Measurements from ENCODE around the gene ABCC4. TPM values are rescaled to one million over a fixed set of nuclear protein-coding genes. Genes with fewer than 3 reads are reported as not detected.
"Not testable (repeated sequence)": the region's sequence is repeated elsewhere in the genome, so short reads cannot be mapped to it uniquely, and the experiment has no call there.

Gene ABCC4
- total RNA-seq, 2 experiments from 2014 or later = 5.7 to 6.1 TPM

- DNase-seq (no peak), ATAC-seq (no peak)
- ChIA-PET POLR2A (no interaction called here), CTCF (no interaction called here)
- Mint-ChIP-seq H3K36me3 (ENCODE audit: low read depth) (no peaks in the 10 kb centered on the region), H3K27me3 (ENCODE audit: low read depth) (no peaks in the 10 kb centered on the region), H3K27ac (no peak overlapping the region), H3K4me1 (ENCODE audit: low read depth) (no peaks in the 10 kb centered on the region), H3K4me3 (no peak overlapping the region), H3K9me3 (ENCODE audit: insufficient read depth) (no peaks in the 10 kb centered on the region)
Observed at GRCh38 chr13:95220611-95221010, 80.6 kb downstream of the ABCC4 start.

DNA sequence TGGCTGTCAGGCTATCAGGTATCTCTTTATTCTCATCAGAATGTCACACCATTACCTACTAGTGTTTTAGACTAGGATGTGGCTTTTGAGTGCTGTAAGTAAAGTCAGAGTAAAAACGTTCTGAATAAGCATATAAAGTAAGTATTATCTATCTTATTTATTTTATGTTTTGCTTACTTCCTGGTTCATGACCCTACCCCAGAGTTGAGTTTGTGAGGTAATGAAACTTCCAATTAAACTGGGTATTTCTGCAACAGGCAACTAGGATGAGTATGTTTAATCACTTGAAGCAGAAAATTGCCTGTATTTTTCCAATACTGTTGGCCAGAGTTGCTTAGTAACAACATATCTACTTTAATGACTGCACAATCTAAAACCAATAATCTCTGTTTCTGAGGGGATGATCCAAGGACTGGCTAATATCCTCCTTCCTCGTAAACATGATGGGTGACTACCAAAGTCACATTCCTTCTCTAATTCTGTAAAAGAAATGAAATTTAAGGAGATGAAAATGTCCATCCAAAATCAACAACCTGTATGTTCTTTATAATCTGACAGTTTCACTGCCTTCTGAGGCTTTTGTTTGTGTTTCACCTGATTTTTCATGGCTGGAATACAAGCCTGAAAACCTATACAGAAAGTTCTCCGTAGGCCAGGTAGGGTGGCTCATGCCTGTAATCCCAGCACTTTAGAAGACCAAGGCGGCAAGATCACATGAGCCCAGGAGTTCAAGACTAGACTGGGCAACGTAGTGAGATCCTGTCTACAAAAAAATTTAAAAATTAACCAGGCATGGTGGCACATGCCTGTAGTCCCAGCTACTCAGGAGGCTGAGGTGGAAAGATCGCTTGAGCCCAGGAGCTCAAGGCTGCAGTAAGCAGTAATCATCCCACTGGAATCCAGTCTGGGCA, 83.1 kb downstream of the ABCC4 start:
- no peaks in the 10 kb centered on the region for H3K4me1 Mint-ChIP-seq (ENCODE audit: low read depth)
- H3K36me3 Mint-ChIP-seq (ENCODE audit: low read depth) = no peaks in the 10 kb centered on the region
- no peaks in the 10 kb centered on the region for H3K9me3 Mint-ChIP-seq (ENCODE audit: insufficient read depth)
- no peak for ATAC-seq
- no peak for DNase-seq
- CTCF ChIA-PET = no interaction called here
- POLR2A ChIA-PET = no interaction called here
- no peak overlapping the region for H3K4me3 Mint-ChIP-seq
- H3K27me3 Mint-ChIP-seq (ENCODE audit: low read depth) = no peaks in the 10 kb centered on the region
- no peak overlapping the region for H3K27ac Mint-ChIP-seq

GRCh38 chr13:95216182-95216581, 85.1 kb downstream of the ABCC4 start:
- Mint-ChIP-seq H3K36me3 (ENCODE audit: low read depth) (no peaks in the 10 kb centered on the region), H3K27ac (no peak overlapping the region), H3K9me3 (ENCODE audit: insufficient read depth) (no peaks in the 10 kb centered on the region), H3K4me1 (ENCODE audit: low read depth) (no peaks in the 10 kb centered on the region), H3K27me3 (ENCODE audit: low read depth) (no peaks in the 10 kb centered on the region), H3K4me3 (no peak overlapping the region)
- ChIA-PET CTCF (interaction anchor here (1.6 to 2.5 kb wide), 2 partner anchors 24 to 27 kb away, joined by 6 to 9 read pairs; no protein-coding TSS in a partner anchor), POLR2A (no interaction called here)
- no peak for ATAC-seq
- no peak for DNase-seq

GRCh38 chr13:95212983-95213850, 88.0 kb downstream of the ABCC4 start:
- ChIA-PET CTCF (no interaction called here), POLR2A (no interaction called here)
- Mint-ChIP-seq H3K9me3 (ENCODE audit: insufficient read depth) (no peaks in the 10 kb centered on the region), H3K4me1 (ENCODE audit: low read depth) (no peaks in the 10 kb centered on the region), H3K36me3 (ENCODE audit: low read depth) (no peaks in the 10 kb centered on the region), H3K27me3 (ENCODE audit: low read depth) (no peaks in the 10 kb centered on the region), H3K4me3 (no peak overlapping the region), H3K27ac (no peak overlapping the region)
- DNase-seq (no peak), ATAC-seq (no peak)

DNA sequence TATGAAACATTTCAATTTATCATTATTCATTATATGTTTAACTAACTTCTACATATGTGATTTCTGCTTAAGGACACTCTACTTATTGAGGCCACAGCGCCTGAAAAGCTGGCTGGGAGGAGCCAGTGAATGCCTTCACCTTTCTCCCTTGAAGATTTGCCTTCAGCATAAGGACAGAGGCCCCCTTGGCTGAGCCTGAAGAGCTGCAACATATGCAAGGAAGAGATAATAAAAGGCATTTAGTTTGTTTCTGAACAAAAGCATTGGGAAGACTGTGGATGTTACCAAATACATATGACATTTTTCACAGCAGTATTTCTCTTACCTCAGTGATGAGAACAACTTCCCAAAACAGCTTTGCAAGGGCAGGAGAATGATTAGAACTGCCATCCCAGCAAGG, 92.1 kb downstream of the ABCC4 start:
- Mint-ChIP-seq H3K4me1 (ENCODE audit: low read depth) (no peaks in the 10 kb centered on the region), H3K9me3 (ENCODE audit: insufficient read depth) (no peaks in the 10 kb centered on the region), H3K4me3 (no peak overlapping the region), H3K27me3 (ENCODE audit: low read depth) (no peaks in the 10 kb centered on the region), H3K27ac (no peak overlapping the region), H3K36me3 (ENCODE audit: low read depth) (peaks cover 1% of the 10 kb centered on the region)
- POLR2A ChIA-PET = no interaction called here
- CTCF ChIA-PET = interaction anchor here (1.1 to 1.5 kb wide), 5 partner anchors 17 to 534 kb away, joined by 3 to 6 read pairs (median 3); no protein-coding TSS in a partner anchor
- ATAC-seq (no peak), DNase-seq (no peak)

- H3K36me3 Mint-ChIP-seq (ENCODE audit: low read depth) = peaks cover 1% of the 10 kb centered on the region
- H3K4me3 Mint-ChIP-seq = no peak overlapping the region
- ATAC-seq (no peak), DNase-seq (no peak)
- POLR2A ChIA-PET = no interaction called here
- no peaks in the 10 kb centered on the region for H3K4me1 Mint-ChIP-seq (ENCODE audit: low read depth)
- no peak overlapping the region for H3K27ac Mint-ChIP-seq
- no peaks in the 10 kb centered on the region for H3K9me3 Mint-ChIP-seq (ENCODE audit: insufficient read depth)
- no peaks in the 10 kb centered on the region for H3K27me3 Mint-ChIP-seq (ENCODE audit: low read depth)
- CTCF ChIA-PET = interaction anchor here (1.4 kb wide), 1 partner anchor 19 kb away, joined by 3 read pairs; no protein-coding TSS in a partner anchor
Observed at GRCh38 chr13:95207769-95208366, 93.4 kb downstream of the ABCC4 start.

DNA sequence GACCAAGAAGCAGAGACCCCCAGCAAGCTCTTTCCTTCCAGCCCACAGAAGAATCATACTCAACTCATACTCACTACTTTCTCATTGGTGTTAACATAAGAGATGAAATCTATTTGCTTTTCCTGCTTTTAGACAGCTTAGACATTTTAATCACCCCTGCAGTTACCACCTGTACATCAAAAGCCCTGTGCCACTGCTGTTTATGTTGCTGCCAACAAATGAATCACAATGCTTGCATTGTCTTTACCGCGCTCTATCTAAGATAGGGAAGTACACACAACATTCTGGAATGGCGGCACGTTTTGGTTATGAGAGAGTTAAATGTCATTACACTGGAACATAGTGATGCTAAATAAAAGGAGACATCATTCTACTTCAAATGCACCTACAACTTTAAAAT, 95.1 kb downstream of the ABCC4 start:
- no peaks in the 10 kb centered on the region for H3K9me3 Mint-ChIP-seq (ENCODE audit: insufficient read depth)
- DNase-seq = no peak
- no peaks in the 10 kb centered on the region for H3K27me3 Mint-ChIP-seq (ENCODE audit: low read depth)
- ATAC-seq = no peak
- H3K4me1 Mint-ChIP-seq (ENCODE audit: low read depth) = no peaks in the 10 kb centered on the region
- no peak overlapping the region for H3K4me3 Mint-ChIP-seq
- H3K27ac Mint-ChIP-seq = no peak overlapping the region
- CTCF ChIA-PET = interaction anchor here (1.1 to 1.4 kb wide), 2 partner anchors 16 to 174 kb away, joined by 3 to 5 read pairs; no protein-coding TSS in a partner anchor
- peaks cover 1% of the 10 kb centered on the region for H3K36me3 Mint-ChIP-seq (ENCODE audit: low read depth)
- POLR2A ChIA-PET = no interaction called here

DNA sequence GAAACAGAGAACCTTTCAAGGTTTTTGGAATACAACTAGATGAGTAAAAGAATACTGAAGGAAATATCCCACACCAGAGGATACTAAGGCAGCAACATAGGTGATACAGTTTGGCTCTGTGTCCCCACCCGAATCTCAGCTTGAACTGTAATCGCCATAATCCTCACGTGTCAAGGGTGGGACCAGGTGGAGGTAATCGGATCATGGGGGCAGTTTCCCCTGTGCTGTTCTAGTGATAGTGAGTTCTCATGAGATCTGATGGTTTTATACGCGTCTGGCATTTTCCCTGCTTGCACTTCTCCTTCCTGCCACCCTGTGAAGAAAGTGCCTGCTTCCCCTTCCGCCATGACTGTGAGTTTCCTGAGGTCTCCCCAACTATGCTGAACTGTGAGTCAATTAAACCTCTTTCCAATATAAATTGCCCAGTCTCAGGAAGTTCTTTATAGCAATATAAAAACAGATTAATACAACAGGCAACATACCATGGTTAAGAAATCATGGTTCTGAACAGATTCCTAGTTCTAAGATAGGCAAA, 97.0 kb downstream of the ABCC4 start:
- no peak overlapping the region for H3K27ac Mint-ChIP-seq
- ChIA-PET CTCF (interaction anchor here (1.2 kb wide), 1 partner anchor 200 kb away, joined by 6 read pairs; no protein-coding TSS in a partner anchor), POLR2A (no interaction called here)
- DNase-seq = no peak
- H3K4me1 Mint-ChIP-seq (ENCODE audit: low read depth) = no peaks in the 10 kb centered on the region
- no peak for ATAC-seq
- H3K4me3 Mint-ChIP-seq = no peak overlapping the region
- no peaks in the 10 kb centered on the region for H3K27me3 Mint-ChIP-seq (ENCODE audit: low read depth)
- no peaks in the 10 kb centered on the region for H3K9me3 Mint-ChIP-seq (ENCODE audit: insufficient read depth)
- H3K36me3 Mint-ChIP-seq (ENCODE audit: low read depth) = peaks cover 7% of the 10 kb centered on the region

DNA sequence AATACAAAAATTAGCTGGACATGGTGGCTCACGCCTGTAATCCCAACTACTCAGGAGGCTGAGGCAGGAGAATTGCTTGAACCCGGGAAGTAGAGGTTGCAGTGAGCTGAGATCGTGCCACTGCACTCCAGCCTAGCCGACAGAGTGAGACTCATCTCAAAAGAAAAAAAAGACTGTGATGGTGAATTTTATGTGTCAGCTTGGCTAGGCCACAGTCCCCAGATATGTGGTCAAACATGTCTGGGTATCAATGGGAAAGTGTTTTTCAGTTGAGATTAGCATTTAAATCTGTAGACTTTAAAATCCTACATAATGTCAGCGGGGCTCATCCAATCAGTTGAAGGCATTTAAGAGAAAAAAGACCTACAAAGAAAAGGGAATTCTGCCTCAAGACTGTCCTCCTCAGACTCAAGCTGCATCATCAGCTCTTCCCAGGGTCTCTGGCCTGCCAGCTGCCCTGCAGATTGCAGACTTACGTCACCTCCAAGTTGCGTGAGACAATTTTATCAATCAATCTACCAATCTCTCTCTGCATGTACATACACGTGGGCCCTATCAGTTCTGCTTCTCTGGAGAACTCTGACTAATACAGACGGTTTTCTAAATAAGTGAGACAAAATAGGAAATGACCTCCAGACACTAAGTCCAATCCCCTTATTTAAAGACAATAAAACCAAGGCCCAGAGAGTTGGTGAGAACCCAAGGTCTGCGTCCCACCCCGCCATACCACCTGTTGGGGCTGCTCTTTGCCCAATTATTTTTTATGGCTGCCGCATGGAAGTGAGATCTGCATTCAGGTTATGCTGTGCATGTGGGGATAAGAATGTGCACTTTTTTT, 99.2 kb downstream of the ABCC4 start:
- no peak for DNase-seq
- Mint-ChIP-seq H3K27me3 (ENCODE audit: low read depth) (no peaks in the 10 kb centered on the region), H3K9me3 (ENCODE audit: insufficient read depth) (no peaks in the 10 kb centered on the region), H3K36me3 (ENCODE audit: low read depth) (peaks cover 11% of the 10 kb centered on the region), H3K4me1 (ENCODE audit: low read depth) (no peaks in the 10 kb centered on the region), H3K4me3 (no peak overlapping the region), H3K27ac (no peak overlapping the region)
- POLR2A ChIA-PET = no interaction called here
- CTCF ChIA-PET = interaction anchor here (1.2 to 1.4 kb wide), 2 partner anchors 10 to 202 kb away, joined by 3 to 4 read pairs; no protein-coding TSS in a partner anchor
- ATAC-seq = no peak

- H3K27me3 Mint-ChIP-seq (ENCODE audit: low read depth); DNase-seq; H3K9me3 Mint-ChIP-seq (ENCODE audit: insufficient read depth); POLR2A ChIA-PET; H3K27ac Mint-ChIP-seq; CTCF ChIA-PET; H3K4me3 Mint-ChIP-seq; ATAC-seq; H3K4me1 Mint-ChIP-seq (ENCODE audit: low read depth): not testable (repeated sequence)
- H3K36me3 Mint-ChIP-seq (ENCODE audit: low read depth) = peaks cover 11% of the 10 kb centered on the region
Observed at GRCh38 chr13:95200386-95200957, 100.8 kb downstream of the ABCC4 start.

DNA sequence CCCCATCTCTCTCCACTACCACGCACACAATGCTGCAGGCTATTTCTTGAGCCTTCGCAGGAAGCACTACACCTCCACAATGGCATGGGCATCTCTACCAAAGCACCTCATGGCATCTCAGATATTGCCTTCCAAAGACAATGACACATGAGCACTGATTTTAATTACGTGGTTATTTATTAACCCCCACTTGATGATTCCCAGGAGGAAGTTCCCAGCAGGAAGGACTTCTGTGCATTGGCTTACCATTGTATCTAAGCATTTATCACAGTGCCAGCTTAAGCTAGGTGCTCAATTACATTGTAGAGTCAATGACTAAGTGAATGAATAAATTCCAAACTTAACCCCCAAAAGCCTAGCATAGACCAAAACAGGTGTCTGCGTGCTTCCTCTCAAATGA, 101.4 kb downstream of the ABCC4 start:
- Mint-ChIP-seq H3K36me3 (ENCODE audit: low read depth) (peaks cover 11% of the 10 kb centered on the region), H3K27ac (no peak overlapping the region), H3K4me1 (ENCODE audit: low read depth) (no peaks in the 10 kb centered on the region), H3K4me3 (no peak overlapping the region), H3K27me3 (ENCODE audit: low read depth) (no peaks in the 10 kb centered on the region), H3K9me3 (ENCODE audit: insufficient read depth) (no peaks in the 10 kb centered on the region)
- no peak for DNase-seq
- CTCF ChIA-PET = no interaction called here
- no peak for ATAC-seq
- POLR2A ChIA-PET = no interaction called here

All from activated CD8-positive, alpha-beta T cell treated with anti-CD3 and anti-CD28 coated beads, Interleukin-2, amount 10 ng/mL, durations not matched to agents 7 days and 5 days (primary cell).